Measurements from ENCODE around the gene CLEC3B. TPM values are rescaled to one million over a fixed set of nuclear protein-coding genes. Genes with fewer than 3 reads are reported as not detected.

CLEC3B gene
- total RNA-seq, 4 donors from 2014 or later, result 11.6 to 47.9 (median 32.7) TPM

DNA sequence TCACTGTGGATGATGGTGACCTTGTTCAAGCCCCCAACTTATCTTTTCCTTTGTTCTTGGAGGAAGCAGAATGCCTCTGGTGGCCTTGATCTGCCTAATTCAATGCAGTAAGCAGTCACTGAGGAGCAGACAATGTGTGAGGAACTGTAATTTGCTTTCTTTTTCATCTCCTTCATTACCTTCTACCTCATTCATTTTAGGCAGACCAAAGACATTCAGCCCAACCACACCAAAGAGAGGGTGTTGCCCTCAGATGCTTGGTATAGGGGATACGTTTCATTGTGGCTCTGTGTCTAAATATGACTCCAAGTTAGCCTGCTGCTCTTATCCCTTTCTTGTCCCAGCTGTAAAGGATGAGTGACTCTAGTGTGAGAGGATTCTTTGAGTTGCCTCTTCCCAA is 34.8 kb upstream of the CLEC3B start:
- TF ChIP-seq, protein P1, sequence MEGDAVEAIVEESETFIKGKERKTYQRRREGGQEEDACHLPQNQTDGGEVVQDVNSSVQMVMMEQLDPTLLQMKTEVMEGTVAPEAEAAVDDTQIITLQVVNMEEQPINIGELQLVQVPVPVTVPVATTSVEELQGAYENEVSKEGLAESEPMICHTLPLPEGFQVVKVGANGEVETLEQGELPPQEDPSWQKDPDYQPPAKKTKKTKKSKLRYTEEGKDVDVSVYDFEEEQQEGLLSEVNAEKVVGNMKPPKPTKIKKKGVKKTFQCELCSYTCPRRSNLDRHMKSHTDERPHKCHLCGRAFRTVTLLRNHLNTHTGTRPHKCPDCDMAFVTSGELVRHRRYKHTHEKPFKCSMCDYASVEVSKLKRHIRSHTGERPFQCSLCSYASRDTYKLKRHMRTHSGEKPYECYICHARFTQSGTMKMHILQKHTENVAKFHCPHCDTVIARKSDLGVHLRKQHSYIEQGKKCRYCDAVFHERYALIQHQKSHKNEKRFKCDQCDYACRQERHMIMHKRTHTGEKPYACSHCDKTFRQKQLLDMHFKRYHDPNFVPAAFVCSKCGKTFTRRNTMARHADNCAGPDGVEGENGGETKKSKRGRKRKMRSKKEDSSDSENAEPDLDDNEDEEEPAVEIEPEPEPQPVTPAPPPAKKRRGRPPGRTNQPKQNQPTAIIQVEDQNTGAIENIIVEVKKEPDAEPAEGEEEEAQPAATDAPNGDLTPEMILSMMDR (IDR thresholded peaks at IDR 0.05), result no peak
- no peak for TF ChIP-seq POLR2A (IDR thresholded peaks at IDR 0.05)
- Histone ChIP-seq H3K27ac (no peak overlapping the region), H3K9me3 (no peaks in the 10 kb centered on the region), H3K36me3 (peaks cover 0 to 31% (median 0%) of the 10 kb centered on the region in 3 donors), H3K4me1 (peaks cover 0 to 28% (median 5%) of the 10 kb centered on the region in 4 donors), H3K27me3 (no peaks in the 10 kb centered on the region), H3K4me3 (no peak overlapping the region)
- no peak for DNase-seq

DNA sequence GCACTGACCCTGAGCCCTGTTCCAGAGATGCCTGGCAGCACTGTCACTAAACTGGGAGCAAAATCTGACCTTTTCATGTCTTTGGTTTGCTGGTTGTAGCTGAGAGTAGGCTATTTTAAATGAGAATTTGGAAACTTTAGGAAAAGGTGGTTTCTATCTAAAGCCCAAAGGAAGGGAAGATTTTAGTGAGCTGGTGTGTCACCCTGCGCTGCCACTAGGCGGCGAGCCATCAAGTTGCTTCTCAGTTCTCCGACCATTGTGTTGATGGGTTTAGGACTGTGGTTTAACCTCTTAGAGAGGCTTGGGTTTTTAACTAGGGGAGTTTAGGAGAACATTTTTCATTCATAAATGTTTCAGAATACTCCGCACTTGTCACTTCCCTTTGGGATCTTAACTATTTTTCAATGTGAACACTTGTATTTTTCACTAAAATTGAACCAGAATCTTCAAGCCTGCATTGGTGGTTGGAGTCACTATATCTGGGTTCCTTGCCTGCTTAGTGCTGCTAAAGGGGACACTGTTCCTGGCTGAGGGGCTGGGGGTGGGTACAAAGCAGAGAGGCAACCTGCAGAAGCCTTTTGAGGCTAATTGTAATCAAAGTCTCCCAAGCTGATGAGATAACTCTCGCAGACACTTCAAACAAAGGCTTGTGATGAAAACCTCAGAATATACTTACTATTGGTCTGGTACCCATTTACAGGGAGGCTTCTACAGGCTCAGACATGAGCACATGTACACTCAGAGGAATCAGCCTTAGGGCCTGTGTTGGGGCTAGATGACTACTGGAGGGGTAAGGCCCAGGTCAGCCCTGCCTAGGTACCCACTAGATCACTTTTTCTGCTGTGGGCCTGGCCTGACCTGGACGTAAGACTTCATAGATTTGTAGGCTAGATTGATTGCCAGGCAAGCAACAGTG is 33.3 kb upstream of the CLEC3B start:
- H3K27ac ChIP-seq, result peak overlapping the region in 1 of 4 donors; percentile 60
- peak in 1 of 3 donors; percentile 55 for DNase-seq

DNA sequence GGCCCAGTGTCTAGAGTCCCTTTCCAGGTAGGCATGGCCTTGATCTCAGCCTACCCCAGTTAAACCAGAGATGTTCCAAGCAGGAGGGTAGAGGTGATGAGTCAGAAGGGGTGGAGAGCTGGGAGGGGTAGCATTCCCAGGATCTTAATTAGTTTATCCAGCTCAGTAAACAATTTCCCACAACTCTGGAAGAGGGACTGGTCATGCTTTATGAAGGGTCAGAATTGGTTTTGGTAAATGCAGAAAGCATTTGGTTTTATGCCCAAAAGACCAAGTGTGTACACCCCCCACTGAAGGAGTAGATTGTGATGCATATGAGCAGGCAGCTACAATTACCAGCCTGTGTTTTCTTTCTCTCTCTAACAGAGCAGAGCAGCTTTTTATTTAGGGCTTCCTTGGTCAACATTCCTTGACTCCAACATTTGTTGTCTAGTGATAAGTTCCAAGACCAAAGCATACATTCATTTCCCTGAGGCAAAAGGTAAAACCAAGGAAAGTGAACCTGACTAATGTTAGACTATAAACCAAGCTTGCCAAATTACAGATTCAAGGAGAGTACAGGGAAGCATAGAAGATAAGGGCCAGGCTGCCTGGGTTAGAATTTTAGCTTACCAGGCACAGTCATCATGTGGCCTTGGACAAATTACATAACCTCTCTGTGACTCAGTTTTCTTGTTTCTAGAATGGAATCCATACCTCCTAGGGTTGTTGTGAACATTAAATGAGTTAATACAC is 32.5 kb upstream of the CLEC3B start:
- Histone ChIP-seq H3K4me1 (peaks cover 0 to 29% (median 5%) of the 10 kb centered on the region in 4 donors), H3K9me3 (no peaks in the 10 kb centered on the region), H3K36me3 (peaks cover 0 to 54% (median 0%) of the 10 kb centered on the region in 3 donors), H3K27me3 (no peaks in the 10 kb centered on the region), H3K27ac (peak overlapping the region in 2 of 4 donors; percentile 5 to 60), H3K4me3 (no peak overlapping the region)
- TF ChIP-seq, protein P1 (IDR thresholded peaks at IDR 0.05), result no peak
- TF ChIP-seq POLR2A (IDR thresholded peaks at IDR 0.05), result no peak
- no peak for DNase-seq

More for the DNA sequence above, 33.3 kb upstream of the CLEC3B start:
- Histone ChIP-seq H3K36me3 (peaks cover 0 to 46% (median 0%) of the 10 kb centered on the region in 3 donors), H3K9me3 (no peaks in the 10 kb centered on the region), H3K27me3 (no peaks in the 10 kb centered on the region), H3K4me1 (peaks cover 0 to 29% (median 5%) of the 10 kb centered on the region in 4 donors), H3K4me3 (no peak overlapping the region)
- no peak for TF ChIP-seq POLR2A (IDR thresholded peaks at IDR 0.05)
- TF ChIP-seq, protein P1 (IDR thresholded peaks at IDR 0.05), result peak; percentile 27 to 48 (median 43)

DNA sequence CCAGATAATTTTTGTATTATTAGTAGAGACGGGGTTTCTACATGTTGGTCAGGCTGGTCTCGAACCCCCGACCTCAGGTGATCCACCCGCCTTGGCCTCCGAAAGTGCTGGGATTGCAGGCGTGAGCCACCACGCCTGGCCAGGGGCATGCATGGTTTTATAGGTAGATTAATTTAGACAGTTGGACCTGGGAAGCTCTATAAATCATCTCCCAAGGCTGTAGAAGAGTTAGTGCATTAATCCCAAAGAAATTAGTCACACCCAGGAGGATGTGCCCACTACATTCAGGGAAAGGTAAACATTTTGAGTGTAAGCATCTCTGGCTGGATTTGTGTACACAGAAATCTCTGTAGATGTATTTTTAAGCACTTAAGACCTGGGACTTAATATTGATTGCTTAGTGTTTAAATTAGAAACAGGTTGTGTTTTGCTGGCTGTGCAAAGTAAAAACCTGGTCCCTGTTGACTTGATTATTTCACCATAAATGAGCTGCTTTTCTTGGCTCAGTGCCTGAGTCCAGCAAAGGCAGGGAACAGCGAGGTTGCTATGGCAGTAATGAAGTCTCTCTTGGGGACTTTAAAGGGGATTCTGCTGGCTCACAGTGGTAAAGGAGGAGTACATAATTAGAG is 30.8 kb upstream of the CLEC3B start:
- no peaks in the 10 kb centered on the region for H3K27me3 ChIP-seq
- TF ChIP-seq, protein P1 (IDR thresholded peaks at IDR 0.05), result no peak
- TF ChIP-seq POLR2A (IDR thresholded peaks at IDR 0.05), result no peak
- H3K9me3 ChIP-seq, result no peaks in the 10 kb centered on the region
- H3K4me3 ChIP-seq, result no peak overlapping the region
- peaks cover 0 to 29% (median 5%) of the 10 kb centered on the region in 4 donors for H3K4me1 ChIP-seq
- no peak for DNase-seq
- peaks cover 0 to 55% (median 0%) of the 10 kb centered on the region in 3 donors for H3K36me3 ChIP-seq
- H3K27ac ChIP-seq, result peak overlapping the region in 2 of 4 donors; percentile 19 to 26

DNA sequence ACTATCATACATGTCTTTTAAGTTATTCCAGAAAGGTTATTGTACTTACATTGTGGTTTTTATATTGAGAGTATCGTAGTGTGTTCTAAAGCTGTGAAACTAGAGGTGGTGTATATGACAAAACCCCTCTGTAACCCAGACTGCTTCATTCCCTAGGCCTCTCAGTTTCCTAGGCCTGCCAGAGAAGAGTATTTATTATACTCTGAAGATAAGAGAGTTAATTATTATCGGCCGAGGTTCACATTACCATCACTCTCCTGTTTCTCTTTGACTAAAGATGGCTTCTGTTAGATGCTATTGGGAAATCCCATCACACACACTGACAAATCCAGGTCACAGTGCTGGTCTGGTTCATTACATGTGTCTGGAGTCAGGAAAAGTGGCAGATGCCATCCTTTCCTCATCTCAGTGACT is 29.5 kb upstream of the CLEC3B start:
- DNase-seq, result no peak
- H3K36me3 ChIP-seq, result peaks cover 0 to 56% (median 0%) of the 10 kb centered on the region in 3 donors

More for the DNA sequence above, 29.5 kb upstream of the CLEC3B start:
- Histone ChIP-seq H3K27me3 (no peaks in the 10 kb centered on the region), H3K4me3 (no peak overlapping the region), H3K4me1 (peaks cover 0 to 29% (median 5%) of the 10 kb centered on the region in 4 donors), H3K27ac (peak overlapping the region in 2 of 4 donors; percentile 19 to 26), H3K9me3 (no peaks in the 10 kb centered on the region)
- TF ChIP-seq, protein P1 (IDR thresholded peaks at IDR 0.05), result no peak
- no peak for TF ChIP-seq POLR2A (IDR thresholded peaks at IDR 0.05)
